ENCODE data around the gene KCP. TPM values are rescaled to one million over a fixed set of nuclear protein-coding genes. Genes with fewer than 3 reads are reported as not detected.

Gene KCP
- polyA plus RNA-seq, 3 donors: 0.11 to 0.16 TPM; not detected in 1

- Mint-ChIP-seq H3K9me3 (peaks cover 0 to 5% (median 2%) of the 10 kb centered on the region in 7 donors), H3K36me3 (peaks cover 37 to 38% of the 10 kb centered on the region in 2 donors), H3K27me3 (ENCODE audit: low read depth in 3 of 3) (peaks cover 19 to 41% (median 36%) of the 10 kb centered on the region in 3 donors), H3K4me1 (peaks cover 20% of the 10 kb centered on the region), H3K27ac (no peak overlapping the region), H3K4me3 (peak overlapping the region; percentile 24 to 79)
- Histone ChIP-seq H3K36me3 (replicated peaks in 1 of 2; ENCODE audit: control insufficient read depth in 1 of 2, insufficient read depth in 2 of 2, low read length in 2 of 2) (peaks cover 14 to 19% of the 10 kb centered on the region in 2 donors), H4K20me1 (ENCODE audit: insufficient read depth, low read length) (peaks cover 61% of the 10 kb centered on the region), H3K27me3 (ENCODE audit: control insufficient read depth in 2 of 2, insufficient read depth in 2 of 2, low read length in 2 of 2) (peaks cover 2 to 28% of the 10 kb centered on the region in 2 donors), H3K27ac (ENCODE audit: low read depth in 1 of 2, low read length in 2 of 2) (no peak overlapping the region), H3K9ac (ENCODE audit: insufficient read depth, low read length, poor library complexity, severe bottlenecking) (peak overlapping the region; percentile 8), H3K4me3 (replicated peaks in 1 of 3; ENCODE audit: low read depth in 2 of 3, low read length in 3 of 3) (peak overlapping the region in 1 of 3 experiments; percentile 68), H3K4me2 (replicated peaks; ENCODE audit: extremely low read depth, low read length, poor library complexity, severe bottlenecking) (peak overlapping the region; percentile 82), H2AFZ (ENCODE audit: insufficient read depth, low read depth, low read length, poor library complexity, severe bottlenecking) (no peak overlapping the region), H3K9me3 (replicated peaks in 1 of 2; ENCODE audit: control insufficient read depth in 1 of 2, insufficient read depth in 1 of 2, low read length in 2 of 2) (no peaks in the 10 kb centered on the region), H3K79me2 (ENCODE audit: insufficient read depth, low read length) (peaks cover 9% of the 10 kb centered on the region), H3K4me1 (ENCODE audit: control insufficient read depth in 1 of 2, insufficient read depth in 2 of 2, low read length in 2 of 2) (peaks cover 7 to 19% of the 10 kb centered on the region in 2 donors)
- DNase-seq: no peak
- intact Hi-C loops (cut with micrococcal nuclease): loop anchor here in 1 of 2 donors (10.0 kb wide), 1 partner anchor 125 kb away; no protein-coding TSS in a partner anchor
- WGBS (ENCODE audit: insufficient coverage): 4% methylated on average over 30 of the region's 30 CpGs
- TF ChIP-seq, protein P1, sequence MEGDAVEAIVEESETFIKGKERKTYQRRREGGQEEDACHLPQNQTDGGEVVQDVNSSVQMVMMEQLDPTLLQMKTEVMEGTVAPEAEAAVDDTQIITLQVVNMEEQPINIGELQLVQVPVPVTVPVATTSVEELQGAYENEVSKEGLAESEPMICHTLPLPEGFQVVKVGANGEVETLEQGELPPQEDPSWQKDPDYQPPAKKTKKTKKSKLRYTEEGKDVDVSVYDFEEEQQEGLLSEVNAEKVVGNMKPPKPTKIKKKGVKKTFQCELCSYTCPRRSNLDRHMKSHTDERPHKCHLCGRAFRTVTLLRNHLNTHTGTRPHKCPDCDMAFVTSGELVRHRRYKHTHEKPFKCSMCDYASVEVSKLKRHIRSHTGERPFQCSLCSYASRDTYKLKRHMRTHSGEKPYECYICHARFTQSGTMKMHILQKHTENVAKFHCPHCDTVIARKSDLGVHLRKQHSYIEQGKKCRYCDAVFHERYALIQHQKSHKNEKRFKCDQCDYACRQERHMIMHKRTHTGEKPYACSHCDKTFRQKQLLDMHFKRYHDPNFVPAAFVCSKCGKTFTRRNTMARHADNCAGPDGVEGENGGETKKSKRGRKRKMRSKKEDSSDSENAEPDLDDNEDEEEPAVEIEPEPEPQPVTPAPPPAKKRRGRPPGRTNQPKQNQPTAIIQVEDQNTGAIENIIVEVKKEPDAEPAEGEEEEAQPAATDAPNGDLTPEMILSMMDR (IDR thresholded peaks at IDR 0.05): no peak
These were observed 40.6 kb downstream of the KCP start for GRCh38 chr7:128869944-128870285.

DNA sequence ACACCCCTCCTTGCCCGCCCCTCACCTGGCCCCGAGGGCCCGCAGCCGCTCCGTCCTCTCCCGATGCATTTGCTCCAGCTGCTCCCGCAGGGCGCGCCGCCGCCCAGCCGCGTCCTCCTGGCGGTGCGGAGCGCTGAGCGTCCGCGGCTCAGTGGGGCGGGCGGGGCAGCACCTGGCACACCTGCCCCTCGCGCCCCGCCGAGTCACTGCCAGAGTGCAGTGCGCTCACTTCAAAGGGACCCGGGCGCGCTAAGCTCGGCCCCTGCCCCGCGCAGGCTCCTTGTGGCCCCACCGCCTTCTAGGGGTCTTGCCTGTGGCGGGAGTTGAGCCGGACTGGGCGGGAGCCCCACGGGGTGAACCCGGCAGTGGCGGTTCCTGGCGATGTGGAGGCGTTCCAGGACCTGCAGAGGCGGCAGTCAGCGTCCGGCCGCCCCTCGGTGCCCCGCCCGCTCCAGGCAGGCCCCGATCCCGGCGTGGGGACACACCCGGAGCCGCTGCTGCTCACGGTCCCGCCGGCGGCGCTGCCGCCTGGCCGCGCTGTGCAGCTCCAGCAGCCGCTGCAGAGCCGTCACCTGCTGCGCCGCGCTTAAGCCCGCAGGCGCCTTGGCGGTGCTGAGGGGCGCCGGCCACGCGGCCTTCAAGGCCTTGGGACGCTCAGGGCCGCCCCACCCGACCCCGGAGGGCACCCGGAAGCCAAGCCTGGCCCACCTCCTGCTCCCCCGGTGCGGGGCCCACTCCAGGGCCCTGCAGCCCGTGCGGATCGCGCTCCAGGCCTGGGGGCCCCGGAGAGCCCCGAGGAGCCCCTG is 41.2 kb downstream of the KCP start:
- TF ChIP-seq, protein P1 (IDR thresholded peaks at IDR 0.05): peak; percentile 17
- H2AFZ ChIP-seq (ENCODE audit: insufficient read depth, low read depth, low read length, poor library complexity, severe bottlenecking): no peak overlapping the region
- H3K4me2 ChIP-seq (replicated peaks; ENCODE audit: extremely low read depth, low read length, poor library complexity, severe bottlenecking): peak overlapping the region; percentile 82
- peaks cover 42% of the 10 kb centered on the region in 2 donors for H3K36me3 Mint-ChIP-seq
- H3K4me3 ChIP-seq (replicated peaks in 1 of 3; ENCODE audit: low read depth in 2 of 3, low read length in 3 of 3): peak overlapping the region; percentile 14 to 68 (median 28)
- no peak overlapping the region for H3K27ac ChIP-seq (ENCODE audit: low read depth in 1 of 2, low read length in 2 of 2)
- under 1% methylated on average over 86 of the region's 86 CpGs for WGBS (ENCODE audit: insufficient coverage)
- peaks cover 66% of the 10 kb centered on the region for H4K20me1 ChIP-seq (ENCODE audit: insufficient read depth, low read length)
- H3K27me3 Mint-ChIP-seq (ENCODE audit: low read depth in 3 of 3): peaks cover 19 to 41% (median 36%) of the 10 kb centered on the region in 3 donors
- intact Hi-C loops (cut with micrococcal nuclease): loop anchor here in 1 of 2 donors (10.0 kb wide), 1 partner anchor 125 kb away; no protein-coding TSS in a partner anchor
- peak overlapping the region; percentile 62 to 82 for H3K4me3 Mint-ChIP-seq
- peaks cover 15% of the 10 kb centered on the region for H3K79me2 ChIP-seq (ENCODE audit: insufficient read depth, low read length)
- peak; percentile 18 to 29 (median 27) for DNase-seq
- peaks cover 2 to 28% of the 10 kb centered on the region in 2 donors for H3K27me3 ChIP-seq (ENCODE audit: control insufficient read depth in 2 of 2, insufficient read depth in 2 of 2, low read length in 2 of 2)
- H3K4me1 Mint-ChIP-seq: peaks cover 20% of the 10 kb centered on the region
- no peak overlapping the region for H3K27ac Mint-ChIP-seq
- H3K9ac ChIP-seq (ENCODE audit: insufficient read depth, low read length, poor library complexity, severe bottlenecking): peak overlapping the region; percentile 43
- no peaks in the 10 kb centered on the region for H3K9me3 ChIP-seq (replicated peaks in 1 of 2; ENCODE audit: control insufficient read depth in 1 of 2, insufficient read depth in 1 of 2, low read length in 2 of 2)
- peaks cover 0 to 5% (median 2%) of the 10 kb centered on the region in 7 donors for H3K9me3 Mint-ChIP-seq
- peaks cover 19 to 22% of the 10 kb centered on the region in 2 donors for H3K36me3 ChIP-seq (replicated peaks in 1 of 2; ENCODE audit: control insufficient read depth in 1 of 2, insufficient read depth in 2 of 2, low read length in 2 of 2)
- peaks cover 7 to 21% of the 10 kb centered on the region in 2 donors for H3K4me1 ChIP-seq (ENCODE audit: control insufficient read depth in 1 of 2, insufficient read depth in 2 of 2, low read length in 2 of 2)

All from CD14-positive monocyte (primary cell).